IMR-90 (cell line): ENCODE data around the gene SH3RF1. TPM values are rescaled to one million over a fixed set of nuclear protein-coding genes. Genes with fewer than 3 reads are reported as not detected.

Experiments
- ATAC-seq: fragments of 200-7000 bp; cut with Tn5 transposase; 2 replicates; pipeline ENCODE4 v1.9.1; 2020; ENCODE audit warnings: low read depth, mild to moderate bottlenecking, moderate library complexity
- BruUV-seq: library from RNA; stranded (reverse); fragments of 400-500 nt; replicated peaks from 2 replicates; lab custom pipeline; 2021; lab: Mats Ljungman, UMichigan
- CTCF ChIA-PET: fragments of 300-600 bp; formaldehyde crosslinking; extraction: SDS; loops from one replicate; lab custom pipeline; 2021; ENCODE audit warnings: antibody characterized with exemption; lab: Yijun Ruan, JAX
- POLR2A ChIA-PET: fragments of 300-600 bp; sonication (Branson Sonifier 250); formaldehyde crosslinking; loops from one replicate; lab custom pipeline; 2022; ENCODE audit warnings: antibody characterized with exemption; ENCODE audit not compliant: unreplicated experiment; lab: Charles Lee
- DNase-seq: peaks from one replicate; pipeline ENCODE4 v3.0.0; 2013
- H2AFZ ChIP-seq: replicated peaks from 2 replicates; pipeline ENCODE3; 2013; ENCODE audit warnings: low read length, mild to moderate bottlenecking; ENCODE audit not compliant: poor library complexity
- H2AK5ac ChIP-seq: 2 replicates; pipeline ENCODE4 v1.6.1; 2013; ENCODE audit warnings: low read depth, low read length, inconsistent platforms
- H2AK9ac ChIP-seq: replicated peaks from 2 replicates; pipeline ENCODE3; 2013; ENCODE audit warnings: mild to moderate bottlenecking, low read depth, low read length, moderate library complexity; ENCODE audit not compliant: poor library complexity
- H2BK120ac ChIP-seq: 2 replicates; pipeline ENCODE4 v1.6.1; 2013; ENCODE audit warnings: low read depth, low read length, inconsistent platforms
- H2BK15ac ChIP-seq: 3 replicates; pipeline ENCODE4 v1.6.1; 2013; ENCODE audit warnings: low read depth, low read length, inconsistent platforms
- H2BK20ac ChIP-seq: 2 replicates; pipeline ENCODE4 v1.6.1; 2013; ENCODE audit warnings: low read depth, mild to moderate bottlenecking, inconsistent platforms, low read length, moderate library complexity
- H2BK5ac ChIP-seq: 2 replicates; pipeline ENCODE4 v1.6.1; 2013; ENCODE audit warnings: mild to moderate bottlenecking, low read depth, low read length, inconsistent platforms; ENCODE audit not compliant: poor library complexity, severe bottlenecking
- H3K14ac ChIP-seq: replicated peaks from 2 replicates; pipeline ENCODE4 v1.6.1; 2013; ENCODE audit warnings: low read depth, low read length, inconsistent platforms
- H3K18ac ChIP-seq: 2 replicates; pipeline ENCODE4 v1.6.1; 2013; ENCODE audit warnings: low read depth, low read length, control low read depth
- H3K23ac ChIP-seq: 2 replicates; pipeline ENCODE4 v1.6.1; 2013; ENCODE audit warnings: low read depth, low read length, inconsistent platforms
- H3K27ac ChIP-seq: 2 replicates; pipeline ENCODE4 v1.5.1; 2013; ENCODE audit warnings: mild to moderate bottlenecking, control low read depth, low read length; ENCODE audit not compliant: insufficient read depth
- H3K27me3 ChIP-seq: 2 replicates; pipeline ENCODE4 v1.6.1; 2013; ENCODE audit warnings: low read length; ENCODE audit not compliant: control insufficient read depth, insufficient read depth
- H3K36me3 ChIP-seq: 2 replicates; pipeline ENCODE4 v1.6.1; 2013; ENCODE audit warnings: low read length, mixed read lengths; ENCODE audit not compliant: control insufficient read depth, insufficient read depth
- H3K4ac ChIP-seq: 2 replicates; pipeline ENCODE4 v1.6.1; 2013; ENCODE audit warnings: low read depth, low read length, inconsistent platforms
- H3K4me1 ChIP-seq: 2 replicates; pipeline ENCODE4 v1.6.1; 2013; ENCODE audit warnings: low read length, mixed read lengths; ENCODE audit not compliant: control insufficient read depth, insufficient read depth
- H3K4me2 ChIP-seq: 2 replicates; pipeline ENCODE4 v1.6.1; 2013; ENCODE audit warnings: low read depth, mild to moderate bottlenecking, control low read depth, low read length, moderate library complexity
- H3K4me3 ChIP-seq: 2 replicates; pipeline ENCODE4 v1.5.1; 2013; ENCODE audit warnings: low read depth, mild to moderate bottlenecking, control low read depth, low read length, moderate library complexity; ENCODE audit not compliant: insufficient read depth
- H3K56ac ChIP-seq: 2 replicates; pipeline ENCODE4 v1.6.1; 2013; ENCODE audit warnings: low read length, inconsistent platforms; ENCODE audit not compliant: insufficient read depth; ENCODE audit errors: extremely low read depth
- H3K79me1 ChIP-seq, 2 experiments: 2 replicates each; pipeline ENCODE4 v1.6.1; 2013; ENCODE audit warnings: low read length in 2 of 2, inconsistent platforms in 1 of 2, low read depth in 1 of 2
- H3K9ac ChIP-seq: 2 replicates; pipeline ENCODE4 v1.6.1; 2013; ENCODE audit warnings: low read depth, low read length, control low read depth
- H3K9me1 ChIP-seq: 2 replicates; pipeline ENCODE4 v1.6.1; 2013; ENCODE audit warnings: low read length, inconsistent platforms; ENCODE audit not compliant: insufficient read depth
- H3K9me3 ChIP-seq: 2 replicates; pipeline ENCODE4 v1.6.1; 2013; ENCODE audit warnings: low read length; ENCODE audit not compliant: control insufficient read depth, insufficient read depth
- H4K20me1 ChIP-seq: 2 replicates; pipeline ENCODE4 v1.6.1; 2013; ENCODE audit warnings: low read length, inconsistent platforms; ENCODE audit not compliant: insufficient read depth
- H4K5ac ChIP-seq: 2 replicates; pipeline ENCODE4 v1.6.1; 2013; ENCODE audit warnings: mild to moderate bottlenecking, low read depth, low read length, control low read depth
- H4K8ac ChIP-seq, 2 experiments: 2 replicates each; pipeline ENCODE4 v1.6.1; 2013; ENCODE audit warnings: low read depth in 2 of 2, low read length in 2 of 2, control low read depth in 1 of 2, inconsistent platforms in 1 of 2
- H4K91ac ChIP-seq: 2 replicates; pipeline ENCODE4 v1.6.1; 2013; ENCODE audit warnings: low read depth, low read length, inconsistent platforms; ENCODE audit not compliant: insufficient read depth
- BHLHE40 ChIP-seq: fragments of 150-350 bp; IDR thresholded peaks from 2 replicates; pipeline ENCODE4 v1.6.1; 2016; ENCODE audit warnings: mild to moderate bottlenecking, low read depth, low read length
- NFE2L2 ChIP-seq: fragments of 150-350 bp; IDR thresholded peaks from 2 replicates; pipeline ENCODE4 v1.6.1; 2016; ENCODE audit warnings: low read depth, mild to moderate bottlenecking, low read length
- POLR2A ChIP-seq: IDR thresholded peaks from 2 replicates; pipeline ENCODE4 v1.6.1; 2012; ENCODE audit warnings: mild to moderate bottlenecking, low read depth, low read length
- RFX5 ChIP-seq: IDR thresholded peaks from 2 replicates; pipeline ENCODE4 v1.8.0; 2012; ENCODE audit warnings: low read depth, mild to moderate bottlenecking, low read length, moderate library complexity
- WGBS, 2 experiments: methylation state at CpG; one replicate each; pipeline versions ENCODE4 v1.1.5 to v1.1.7; 2013; ENCODE audit warnings: missing lambda C conversion rate in 2 of 2; ENCODE audit not compliant: insufficient read length in 1 of 2; ENCODE audit errors: extremely low coverage in 2 of 2; 5-methylcytosine and 5-hydroxymethylcytosine counted together
- dilution Hi-C: fragments of 300-500 bp; cut with HindIII; formaldehyde crosslinking; loops from one replicate; pipeline ENCODE4 v1.14.3; 2018; ENCODE audit warnings: low sequenced_read_pairs; ENCODE audit not compliant: unreplicated experiment
- in situ Hi-C: fragments of 300-500 bp; cut with MboI; formaldehyde crosslinking; loops from 3 replicates; pipeline ENCODE4 v1.14.3; 2019; ENCODE audit warnings: low sequenced_read_pairs, inconsistent platforms, mixed read lengths
- intact Hi-C: fragments of 100-400 bp; cut with micrococcal nuclease; formaldehyde crosslinking; loops from 2 replicates; pipeline ENCODE4 v1.10.0; 2022
- polyA plus RNA-seq, 3 experiments: library from polyadenylated mRNA; depleted of rRNA; stranded (reverse); fragments of >200 nt; gene quantifications; 2 replicates each; pipeline ENCODE4 v1.2.3, GENCODE V29; 2012; ENCODE audit warnings: low replicate concordance in 1 of 3
- total RNA-seq: library from RNA; depleted of rRNA; stranded (reverse); fragments of >200 nt; gene quantifications from 2 replicates; pipeline ENCODE4 v1.2.3, GENCODE V29; 2012

Gene SH3RF1
- total and polyA plus RNA-seq, 2 of the 4 experiments (the other 2 are of a cell fraction) = 22.0 to 29.8 TPM

- POLR2A ChIA-PET = no interaction called here
These were observed 43.0 kb upstream of the SH3RF1 start for GRCh38 chr4:169313732-169314131.

More at GRCh38 chr4:169313732-169314131, 43.0 kb upstream of the SH3RF1 start:
- Histone ChIP-seq H3K4ac (no peak overlapping the region), H2AFZ (no peak overlapping the region), H3K79me1 (peaks cover 0 to 4% of the 10 kb centered on the region in 2 experiments; a peak in 1 of 4 replicates), H3K36me3 (no peaks in the 10 kb centered on the region), H4K8ac (no peak overlapping the region; a peak in 1 of 4 replicates), H2BK15ac (no peak overlapping the region), H3K9ac (no peak overlapping the region), H4K91ac (no peak overlapping the region), H3K4me3 (no peak overlapping the region), H3K18ac (no peak overlapping the region), H3K56ac (no peak overlapping the region), H2AK5ac (no peak overlapping the region), H3K23ac (no peak overlapping the region), H3K4me1 (peaks cover 8% of the 10 kb centered on the region), H3K27me3 (no peaks in the 10 kb centered on the region), H2AK9ac (no peak overlapping the region), H4K20me1 (no peaks in the 10 kb centered on the region), H2BK5ac (no peak overlapping the region), H3K4me2 (no peak overlapping the region), H3K14ac (no peak overlapping the region), H4K5ac (no peak overlapping the region), H2BK20ac (no peak overlapping the region), H3K27ac (no peak overlapping the region), H3K9me3 (no peaks in the 10 kb centered on the region), H3K9me1 (peaks cover 8% of the 10 kb centered on the region), H2BK120ac (no peak overlapping the region)
- CTCF ChIA-PET = no interaction called here
- WGBS, 2 experiments = no CpG with 5 or more reads among the region's 2 CpGs
- TF ChIP-seq POLR2A = no peak
- TF ChIP-seq BHLHE40 = no peak
- peak; percentile 34; the same call in 1 of the 2 replicates for TF ChIP-seq NFE2L2
- no peak for TF ChIP-seq RFX5
- dilution Hi-C loops = no loop called here
- DNase-seq (no peak), ATAC-seq (no peak)
- intact Hi-C loops = loop anchor here (2.0 kb wide), 1 partner anchor 173 kb away; no protein-coding TSS in a partner anchor
- no TSS peak for BruUV-seq
- in situ Hi-C loops = no loop called here
